A549 (cell line): ENCODE measurements around the gene KIAA1210. TPM values are rescaled to one million over a fixed set of nuclear protein-coding genes. Genes with fewer than 3 reads are reported as not detected.

Source experiments
- ATAC-seq, 2 experiments: fragments of 200-7000 bp in 1 of 2; fragments of >200 bp in 1 of 2; cut with Nextera tagmentation in 1 of 2; cut with Tn5 transposase in 1 of 2; 3 replicates each; pipeline versions ENCODE4 v1.8.0 to v1.9.1; 2018 to 2020; ENCODE audit warnings: mild to moderate bottlenecking in 1 of 2, moderate library complexity in 1 of 2
- CTCF ChIA-PET: fragments of 300-600 bp; sonication (Branson Sonifier 250); formaldehyde crosslinking; extraction: SDS; loops from one replicate; lab custom pipeline; 2021; ENCODE audit warnings: antibody characterized with exemption, inconsistent platforms; lab: Yijun Ruan, JAX
- POLR2A ChIA-PET: fragments of 350-600 bp; formaldehyde crosslinking; extraction: SDS; loops from one replicate; lab custom pipeline; 2021; ENCODE audit warnings: antibody characterized with exemption, inconsistent platforms; lab: Yijun Ruan, JAX
- DNase-seq, 2 experiments: peaks; one replicate each; pipeline versions ENCODE4 v3.0.0 to v3.0.0-alpha.2; 2011 to 2016; ENCODE audit warnings: low read depth in 1 of 2, low spot score in 1 of 2
- FAIRE-seq: peaks from 2 replicates; lab custom pipeline; 2011; peaks lifted over from hg19 to GRCh38; lab: Jason Lieb, UNC
- H3K27ac ChIP-seq, 2 experiments: fragments of >200 bp; sonication (Bioruptor Twin); formaldehyde crosslinking; 3 replicates each; pipeline ENCODE4 v1.5.1; 2016 to 2017
- H3K4me1 ChIP-seq: fragments of >200 bp; sonication (Bioruptor Twin); formaldehyde crosslinking; 3 replicates; pipeline ENCODE4 v1.6.1; 2016
- H3K4me2 ChIP-seq: fragments of >200 bp; sonication (Bioruptor Twin); formaldehyde crosslinking; 3 replicates; pipeline ENCODE4 v1.6.1; 2016
- H3K4me3 ChIP-seq: fragments of >200 bp; sonication (Bioruptor Twin); formaldehyde crosslinking; 3 replicates; pipeline ENCODE4 v1.5.1; 2016
- H3K9me3 ChIP-seq: fragments of >200 bp; sonication (Bioruptor Twin); formaldehyde crosslinking; 3 replicates; pipeline ENCODE4 v1.6.1; 2016
- BCL3 ChIP-seq: fragments of >200 bp; sonication (Bioruptor Twin); formaldehyde crosslinking; IDR thresholded peaks from 3 replicates; pipeline ENCODE4 v1.6.1; 2016
- BHLHE40 ChIP-seq: IDR thresholded peaks from 2 replicates; pipeline ENCODE4 v1.6.1; 2012; ENCODE audit warnings: low read depth, low read length, inconsistent platforms
- CEBPB ChIP-seq, 2 experiments: fragments of >200 bp in 1 of 2; sonication (Bioruptor Twin) in 1 of 2; formaldehyde crosslinking in 1 of 2; IDR thresholded peaks; 2 replicates each; pipeline ENCODE4 v1.6.1; 2012 to 2016
- CTCF ChIP-seq: fragments of >200 bp; sonication (Bioruptor Twin); formaldehyde crosslinking; IDR thresholded peaks from 3 replicates; pipeline ENCODE4 v1.5.1; 2016
- E2F6 ChIP-seq: IDR thresholded peaks from 2 replicates; pipeline ENCODE4 v1.6.1; 2012; ENCODE audit warnings: low read depth, borderline replicate concordance
- EHMT2 ChIP-seq: fragments of 200-600 bp; sonication (generic); IDR thresholded peaks from 2 replicates; pipeline ENCODE4 v1.6.1; 2016; ENCODE audit warnings: antibody characterized with exemption, low read depth, mild to moderate bottlenecking, moderate library complexity
- ELK1 ChIP-seq: fragments of 150-350 bp; IDR thresholded peaks from 2 replicates; pipeline ENCODE4 v1.6.1; 2014; ENCODE audit warnings: low read depth, mild to moderate bottlenecking, low read length
- FOSL2 ChIP-seq, 2 experiments: fragments of 450-650 bp in 1 of 2; fragments of >200 bp in 1 of 2; sonication (Bioruptor Twin) in 1 of 2; formaldehyde crosslinking; IDR thresholded peaks; 2 replicates each; pipeline versions ENCODE4 v1.5.0 to v1.6.1; 2016 to 2020; ENCODE audit warnings: mild to moderate bottlenecking in 1 of 2, moderate library complexity in 1 of 2
- GATA3 ChIP-seq: IDR thresholded peaks from 2 replicates; pipeline ENCODE4 v1.6.1; 2012; ENCODE audit warnings: borderline replicate concordance
- HDAC2 ChIP-seq: fragments of 200-600 bp; sonication (generic); IDR thresholded peaks from 2 replicates; pipeline ENCODE4 v1.6.1; 2016
- HOXA7 ChIP-seq: fragments of 250-450 bp; sonication (Bioruptor Pico); IDR thresholded peaks from 2 replicates; pipeline ENCODE4 v1.5.0; 2020; ENCODE audit warnings: mild to moderate bottlenecking, moderate library complexity
- HOXB13 ChIP-seq: fragments of 250-450 bp; sonication (Bioruptor Pico); IDR thresholded peaks from 2 replicates; pipeline ENCODE4 v1.5.0; 2020; ENCODE audit warnings: low read depth, mild to moderate bottlenecking, moderate library complexity
- HOXB5 ChIP-seq: fragments of 250-450 bp; sonication (Bioruptor Pico); IDR thresholded peaks from 2 replicates; pipeline ENCODE4 v1.5.0; 2020; ENCODE audit warnings: mild to moderate bottlenecking, moderate library complexity
- KDM5A ChIP-seq: fragments of 200-600 bp; sonication (generic); IDR thresholded peaks from 2 replicates; pipeline ENCODE4 v1.6.1; 2016; ENCODE audit warnings: antibody characterized with exemption, mild to moderate bottlenecking
- MAZ ChIP-seq: fragments of 150-350 bp; IDR thresholded peaks from 2 replicates; pipeline ENCODE4 v1.6.1; 2014; ENCODE audit warnings: antibody characterized with exemption, low read depth, low read length, borderline replicate concordance
- MYC ChIP-seq: IDR thresholded peaks from 2 replicates; pipeline ENCODE4 v1.6.1; 2012; ENCODE audit warnings: mild to moderate bottlenecking, inconsistent platforms, low read length, improper control_type of control experiment, borderline replicate concordance
- NPAS2 ChIP-seq: fragments of 250-450 bp; sonication (Bioruptor Pico); IDR thresholded peaks from 2 replicates; pipeline ENCODE4 v1.8.0; 2022; ENCODE audit warnings: mild to moderate bottlenecking, moderate library complexity, borderline replicate concordance
- PBX3 ChIP-seq: IDR thresholded peaks from 2 replicates; pipeline ENCODE4 v1.6.1; 2012
- PHF8 ChIP-seq: fragments of 200-600 bp; sonication (generic); IDR thresholded peaks from 2 replicates; pipeline ENCODE4 v1.6.1; 2016; ENCODE audit warnings: low read depth, mild to moderate bottlenecking, antibody characterized with exemption, moderate library complexity, borderline replicate concordance
- POLR2A ChIP-seq: IDR thresholded peaks from 2 replicates; pipeline ENCODE4 v1.6.1; 2012; ENCODE audit warnings: mild to moderate bottlenecking, low read length
- RARB ChIP-seq: fragments of 250-450 bp; sonication (Bioruptor Pico); IDR thresholded peaks from 2 replicates; pipeline ENCODE4 v1.8.0; 2021; ENCODE audit warnings: mild to moderate bottlenecking, moderate library complexity
- SREBF2 ChIP-seq: fragments of 450-650 bp; IDR thresholded peaks from 2 replicates; pipeline ENCODE4 v1.6.1; 2014; ENCODE audit warnings: mild to moderate bottlenecking, moderate library complexity
- TFCP2L1 ChIP-seq: fragments of 250-450 bp; sonication (Bioruptor Pico); IDR thresholded peaks from 2 replicates; pipeline ENCODE4 v1.5.0; 2021; ENCODE audit warnings: mild to moderate bottlenecking
- USF2 ChIP-seq: fragments of 450-650 bp; IDR thresholded peaks from 2 replicates; pipeline ENCODE4 v1.6.1; 2014; ENCODE audit warnings: antibody characterized with exemption
- ZFP36 ChIP-seq: fragments of 450-650 bp; IDR thresholded peaks from 2 replicates; pipeline ENCODE4 v1.6.1; 2014; ENCODE audit warnings: borderline replicate concordance; ENCODE audit not compliant: partially characterized antibody
- ZNF302 ChIP-seq: fragments of 250-450 bp; sonication (Bioruptor Pico); IDR thresholded peaks from 2 replicates; pipeline ENCODE4 v1.9.0; 2021; ENCODE audit warnings: inconsistent platforms, mild to moderate bottlenecking, moderate library complexity
- ZSCAN20 ChIP-seq: fragments of 250-450 bp; sonication (Bioruptor Pico); IDR thresholded peaks from 2 replicates; pipeline ENCODE4 v1.8.0; 2022; ENCODE audit warnings: mild to moderate bottlenecking, moderate library complexity
- WGBS: methylation state at CpG from one replicate; pipeline ENCODE4 v1.1.6; 2017; ENCODE audit errors: missing lambda C conversion rate; 5-methylcytosine and 5-hydroxymethylcytosine counted together
- polyA plus RNA-seq, 4 experiments: library from polyadenylated mRNA; depleted of rRNA in 3 of 4; stranded (reverse); fragments of >200 nt; fragmentation: RNase III in 1 of 4; extraction: RNeasy Plus Mini Kit Qiagen cat#74134 plus additional on column Dnase treatment in 1 of 4; gene quantifications; 2 replicates in 3 of 4; 3 replicates in 1 of 4; pipeline ENCODE4 v1.2.3, GENCODE V29; 2011 to 2017

The KIAA1210 gene
- polyA plus RNA-seq, 2 of the 4 experiments (the other 2 are of a cell fraction): 0.01 TPM; not detected in 1

GRCh38 chrX:119084766-119085165, 42.8 kb downstream of the KIAA1210 start:
- DNase-seq: no peak
- TF ChIP-seq FOSL2 (IDR thresholded peaks at IDR 0.05) (no peak), FOSL2 (CRISPR knock-in tag; IDR thresholded peaks at IDR 0.05) (no peak), BCL3 (no peak), KDM5A (no peak), EHMT2 (no peak), USF2 (no peak), MAZ (no peak), CTCF (no peak), SREBF2 (no peak), TFCP2L1 (no peak), ZNF302 (CRISPR knock-in tag) (no peak), HDAC2 (no peak), ELK1 (no peak), MYC (no peak), POLR2A (no peak)
- TF ChIP-seq, all 56 proteins: peak for 0
- POLR2A ChIA-PET: no interaction called here
- ATAC-seq: no peak
- CTCF ChIA-PET: interaction anchor here (1.1 to 1.5 kb wide), 2 partner anchors 9 to 18 kb away, joined by 3 to 5 read pairs; no protein-coding TSS in a partner anchor
- peak; percentile 7 for FAIRE-seq
- no peaks in the 10 kb centered on the region for H3K9me3 ChIP-seq
- no peak overlapping the region for H3K4me3 ChIP-seq
- no peak overlapping the region for H3K4me2 ChIP-seq
- no peaks in the 10 kb centered on the region for H3K4me1 ChIP-seq
- no peak overlapping the region for H3K27ac ChIP-seq
- 52% methylated on average over 3 of the region's 3 CpGs for WGBS

GRCh38 chrX:119082278-119082677, 45.3 kb downstream of the KIAA1210 start:
- Histone ChIP-seq H3K4me1 (no peaks in the 10 kb centered on the region), H3K9me3 (no peaks in the 10 kb centered on the region), H3K4me3 (no peak overlapping the region), H3K4me2 (no peak overlapping the region), H3K27ac (no peak overlapping the region)
- ChIA-PET POLR2A (no interaction called here), CTCF (interaction anchor here (1.7 kb wide), 1 partner anchor 15 kb away, joined by 7 read pairs; no protein-coding TSS in a partner anchor)
- no peak for FAIRE-seq
- 61% methylated on average over 1 of the region's 1 CpG for WGBS
- no peak for DNase-seq
- no peak for ATAC-seq
- no peak for TF ChIP-seq BHLHE40
- no peak for TF ChIP-seq HOXB13 (CRISPR knock-in tag)
- TF ChIP-seq E2F6: no peak
- no peak for TF ChIP-seq ZSCAN20 (CRISPR knock-in tag)
- no peak for TF ChIP-seq PHF8
- TF ChIP-seq PBX3: no peak
- TF ChIP-seq ELK1: no peak
- TF ChIP-seq HOXB5 (CRISPR knock-in tag): no peak
- TF ChIP-seq BCL3: no peak
- no peak for TF ChIP-seq HOXA7
- TF ChIP-seq RARB: no peak
- TF ChIP-seq NPAS2 (CRISPR knock-in tag): no peak
- TF ChIP-seq ZFP36: no peak
- no peak for TF ChIP-seq GATA3
- TF ChIP-seq CEBPB (IDR thresholded peaks at IDR 0.05): no peak
